H1 (cell line): ENCODE measurements around the gene SPG11.

Experiments used
- BACH1 ChIP-seq: IDR thresholded peaks from 2 replicates; pipeline ENCODE4 v1.6.1; 2012; ENCODE audit warnings: low read length, improper control_type of control experiment
- BCL11A ChIP-seq, 2 experiments: IDR thresholded peaks; one replicate each; pipeline ENCODE4 v1.6.1; 2011; ENCODE audit warnings: low read depth in 2 of 2, low read length in 2 of 2, mild to moderate bottlenecking in 2 of 2
- EZH2 ChIP-seq: fragments of 200-600 bp; sonication (generic); IDR thresholded peaks from 2 replicates; pipeline ENCODE4 v1.7.1; 2012; ENCODE audit warnings: low read depth, mild to moderate bottlenecking, moderate library complexity, low read length, inconsistent platforms; ENCODE audit not compliant: severe bottlenecking
- HDAC6 ChIP-seq: IDR thresholded peaks from one replicate; pipeline ENCODE4 v1.7.1; 2012; ENCODE audit warnings: low read depth, mild to moderate bottlenecking, inconsistent platforms, low read length, moderate library complexity
- POLR2A ChIP-seq, 2 experiments: IDR thresholded peaks; 1 replicate in 1 of 2; 2 replicates in 1 of 2; pipeline ENCODE4 v1.6.1; 2011; ENCODE audit warnings: low read depth in 2 of 2, low read length in 2 of 2, mild to moderate bottlenecking in 2 of 2; ENCODE audit errors: control extremely low read depth in 1 of 2
- POLR2AphosphoS5 ChIP-seq: IDR thresholded peaks from 2 replicates; pipeline ENCODE4 v1.6.1; 2011; ENCODE audit warnings: low read depth, low read length
- RAD21 ChIP-seq, 2 experiments: IDR thresholded peaks in 1 of 2; conservative IDR thresholded peaks in 1 of 2; 2 replicates each; pipeline ENCODE4 v1.6.1; 2011; ENCODE audit warnings: low read depth in 2 of 2, low read length in 2 of 2, improper control_type of control experiment in 1 of 2, inconsistent platforms in 1 of 2, mild to moderate bottlenecking in 1 of 2, moderate library complexity in 1 of 2
- SRF ChIP-seq: IDR thresholded peaks from 2 replicates; pipeline ENCODE4 v1.6.1; 2011; ENCODE audit warnings: mild to moderate bottlenecking, low read depth, low read length, moderate library complexity
- SUZ12 ChIP-seq: fragments of 200-600 bp; sonication (generic); IDR thresholded peaks from 2 replicates; pipeline ENCODE4 v1.6.1; 2012; ENCODE audit warnings: mild to moderate bottlenecking, inconsistent platforms, low read length, moderate library complexity, mixed read lengths
- TAF1 ChIP-seq: IDR thresholded peaks from 2 replicates; pipeline ENCODE4 v1.6.1; 2011; ENCODE audit warnings: mild to moderate bottlenecking, low read depth, low read length
- TCF12 ChIP-seq: IDR thresholded peaks from 2 replicates; pipeline ENCODE4 v1.6.1; 2011; ENCODE audit warnings: low read depth, mild to moderate bottlenecking, low read length
- TF ChIP-seq, protein P1 (sequence below), 3 experiments: IDR thresholded peaks; 1 replicate in 2 of 3; 2 replicates in 1 of 3; pipeline versions ENCODE4 v1.5.1 to v1.6.1; 2011; ENCODE audit warnings: low read length in 3 of 3, mild to moderate bottlenecking in 3 of 3, inconsistent platforms in 2 of 3, low read depth in 1 of 3, moderate library complexity in 1 of 3; ENCODE audit not compliant: insufficient read depth in 1 of 3; ENCODE audit errors: control extremely low read depth in 1 of 3
- TF ChIP-seq, protein P2 (sequence below): IDR thresholded peaks from 2 replicates; pipeline ENCODE4 v1.6.1; 2011; ENCODE audit warnings: low read length, improper control_type of control experiment

DNA sequence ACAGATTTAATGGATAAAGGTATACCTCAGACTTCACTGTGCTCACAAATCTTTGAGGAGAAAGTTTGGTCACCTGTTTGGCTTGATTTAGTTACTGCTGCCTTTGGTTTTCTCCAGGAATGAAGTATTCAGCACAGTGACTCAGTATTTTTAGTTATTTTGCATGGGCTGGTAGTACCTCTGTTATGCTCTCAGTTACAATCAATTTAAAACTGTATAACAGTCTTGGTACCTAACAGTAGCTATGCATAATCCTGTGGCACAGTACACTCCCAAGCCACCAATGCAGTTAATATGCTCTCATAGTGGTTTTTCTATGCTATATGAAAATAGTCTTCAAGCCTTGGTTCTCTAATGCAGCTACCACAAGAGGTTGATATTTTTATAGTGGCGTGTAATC lies 138.4 kb downstream of the SPG11 start:
- no peak for TF ChIP-seq SRF
- TF ChIP-seq, protein P1, sequence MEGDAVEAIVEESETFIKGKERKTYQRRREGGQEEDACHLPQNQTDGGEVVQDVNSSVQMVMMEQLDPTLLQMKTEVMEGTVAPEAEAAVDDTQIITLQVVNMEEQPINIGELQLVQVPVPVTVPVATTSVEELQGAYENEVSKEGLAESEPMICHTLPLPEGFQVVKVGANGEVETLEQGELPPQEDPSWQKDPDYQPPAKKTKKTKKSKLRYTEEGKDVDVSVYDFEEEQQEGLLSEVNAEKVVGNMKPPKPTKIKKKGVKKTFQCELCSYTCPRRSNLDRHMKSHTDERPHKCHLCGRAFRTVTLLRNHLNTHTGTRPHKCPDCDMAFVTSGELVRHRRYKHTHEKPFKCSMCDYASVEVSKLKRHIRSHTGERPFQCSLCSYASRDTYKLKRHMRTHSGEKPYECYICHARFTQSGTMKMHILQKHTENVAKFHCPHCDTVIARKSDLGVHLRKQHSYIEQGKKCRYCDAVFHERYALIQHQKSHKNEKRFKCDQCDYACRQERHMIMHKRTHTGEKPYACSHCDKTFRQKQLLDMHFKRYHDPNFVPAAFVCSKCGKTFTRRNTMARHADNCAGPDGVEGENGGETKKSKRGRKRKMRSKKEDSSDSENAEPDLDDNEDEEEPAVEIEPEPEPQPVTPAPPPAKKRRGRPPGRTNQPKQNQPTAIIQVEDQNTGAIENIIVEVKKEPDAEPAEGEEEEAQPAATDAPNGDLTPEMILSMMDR (IDR thresholded peaks at IDR 0.05; ENCODE audit: control extremely low read depth in 1 of 3, insufficient read depth in 1 of 3, low read depth in 1 of 3, low read length in 3 of 3) = no peak
- TF ChIP-seq TAF1 = no peak
- no peak for TF ChIP-seq POLR2AphosphoS5
- no peak for TF ChIP-seq BACH1
- no peak for TF ChIP-seq SUZ12
- TF ChIP-seq, protein P2, sequence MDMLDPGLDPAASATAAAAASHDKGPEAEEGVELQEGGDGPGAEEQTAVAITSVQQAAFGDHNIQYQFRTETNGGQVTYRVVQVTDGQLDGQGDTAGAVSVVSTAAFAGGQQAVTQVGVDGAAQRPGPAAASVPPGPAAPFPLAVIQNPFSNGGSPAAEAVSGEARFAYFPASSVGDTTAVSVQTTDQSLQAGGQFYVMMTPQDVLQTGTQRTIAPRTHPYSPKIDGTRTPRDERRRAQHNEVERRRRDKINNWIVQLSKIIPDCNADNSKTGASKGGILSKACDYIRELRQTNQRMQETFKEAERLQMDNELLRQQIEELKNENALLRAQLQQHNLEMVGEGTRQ = no peak
- no peak for TF ChIP-seq POLR2A (IDR thresholded peaks at IDR 0.05; ENCODE audit: control extremely low read depth in 1 of 2, low read depth in 2 of 2, low read length in 2 of 2)
- TF ChIP-seq BCL11A (IDR thresholded peaks at IDR 0.05; ENCODE audit: low read depth in 2 of 2, low read length in 2 of 2) = no peak
- TF ChIP-seq HDAC6 = no peak
- no peak for TF ChIP-seq EZH2
- TF ChIP-seq RAD21 (IDR thresholded peaks at IDR 0.05 in 1 of 2, conservative IDR thresholded peaks at IDR 0.05 in 1 of 2; ENCODE audit: low read depth in 2 of 2, low read length in 2 of 2) = no peak
- TF ChIP-seq TCF12 = no peak
